IMR-90 (cell line): ENCODE results near the gene CENPP. TPM values are rescaled to one million over a fixed set of nuclear protein-coding genes. Genes with fewer than 3 reads are reported as not detected.

ENCODE experiments used
- ATAC-seq: fragments of 200-7000 bp; cut with Tn5 transposase; 2 replicates; pipeline ENCODE4 v1.9.1; 2020; ENCODE audit warnings: low read depth, mild to moderate bottlenecking, moderate library complexity
- BruUV-seq: library from RNA; stranded (reverse); fragments of 400-500 nt; replicated peaks from 2 replicates; lab custom pipeline; 2021; lab: Mats Ljungman, UMichigan
- CTCF ChIA-PET: fragments of 300-600 bp; formaldehyde crosslinking; extraction: SDS; loops from one replicate; lab custom pipeline; 2021; ENCODE audit warnings: antibody characterized with exemption; lab: Yijun Ruan, JAX
- POLR2A ChIA-PET: fragments of 300-600 bp; sonication (Branson Sonifier 250); formaldehyde crosslinking; loops from one replicate; lab custom pipeline; 2022; ENCODE audit warnings: antibody characterized with exemption; ENCODE audit not compliant: unreplicated experiment; lab: Charles Lee
- DNase-seq: peaks from one replicate; pipeline ENCODE4 v3.0.0; 2013
- H2AFZ ChIP-seq: replicated peaks from 2 replicates; pipeline ENCODE3; 2013; ENCODE audit warnings: low read length, mild to moderate bottlenecking; ENCODE audit not compliant: poor library complexity
- H2AK5ac ChIP-seq: 2 replicates; pipeline ENCODE4 v1.6.1; 2013; ENCODE audit warnings: low read depth, low read length, inconsistent platforms
- H2AK9ac ChIP-seq: replicated peaks from 2 replicates; pipeline ENCODE3; 2013; ENCODE audit warnings: mild to moderate bottlenecking, low read depth, low read length, moderate library complexity; ENCODE audit not compliant: poor library complexity
- H2BK120ac ChIP-seq: 2 replicates; pipeline ENCODE4 v1.6.1; 2013; ENCODE audit warnings: low read depth, low read length, inconsistent platforms
- H2BK15ac ChIP-seq: 3 replicates; pipeline ENCODE4 v1.6.1; 2013; ENCODE audit warnings: low read depth, low read length, inconsistent platforms
- H2BK20ac ChIP-seq: 2 replicates; pipeline ENCODE4 v1.6.1; 2013; ENCODE audit warnings: low read depth, mild to moderate bottlenecking, inconsistent platforms, low read length, moderate library complexity
- H2BK5ac ChIP-seq: 2 replicates; pipeline ENCODE4 v1.6.1; 2013; ENCODE audit warnings: mild to moderate bottlenecking, low read depth, low read length, inconsistent platforms; ENCODE audit not compliant: poor library complexity, severe bottlenecking
- H3K14ac ChIP-seq: replicated peaks from 2 replicates; pipeline ENCODE4 v1.6.1; 2013; ENCODE audit warnings: low read depth, low read length, inconsistent platforms
- H3K18ac ChIP-seq: 2 replicates; pipeline ENCODE4 v1.6.1; 2013; ENCODE audit warnings: low read depth, low read length, control low read depth
- H3K23ac ChIP-seq: 2 replicates; pipeline ENCODE4 v1.6.1; 2013; ENCODE audit warnings: low read depth, low read length, inconsistent platforms
- H3K27ac ChIP-seq: 2 replicates; pipeline ENCODE4 v1.5.1; 2013; ENCODE audit warnings: mild to moderate bottlenecking, control low read depth, low read length; ENCODE audit not compliant: insufficient read depth
- H3K27me3 ChIP-seq: 2 replicates; pipeline ENCODE4 v1.6.1; 2013; ENCODE audit warnings: low read length; ENCODE audit not compliant: control insufficient read depth, insufficient read depth
- H3K36me3 ChIP-seq: 2 replicates; pipeline ENCODE4 v1.6.1; 2013; ENCODE audit warnings: low read length, mixed read lengths; ENCODE audit not compliant: control insufficient read depth, insufficient read depth
- H3K4ac ChIP-seq: 2 replicates; pipeline ENCODE4 v1.6.1; 2013; ENCODE audit warnings: low read depth, low read length, inconsistent platforms
- H3K4me1 ChIP-seq: 2 replicates; pipeline ENCODE4 v1.6.1; 2013; ENCODE audit warnings: low read length, mixed read lengths; ENCODE audit not compliant: control insufficient read depth, insufficient read depth
- H3K4me2 ChIP-seq: 2 replicates; pipeline ENCODE4 v1.6.1; 2013; ENCODE audit warnings: low read depth, mild to moderate bottlenecking, control low read depth, low read length, moderate library complexity
- H3K4me3 ChIP-seq: 2 replicates; pipeline ENCODE4 v1.5.1; 2013; ENCODE audit warnings: low read depth, mild to moderate bottlenecking, control low read depth, low read length, moderate library complexity; ENCODE audit not compliant: insufficient read depth
- H3K56ac ChIP-seq: 2 replicates; pipeline ENCODE4 v1.6.1; 2013; ENCODE audit warnings: low read length, inconsistent platforms; ENCODE audit not compliant: insufficient read depth; ENCODE audit errors: extremely low read depth
- H3K79me1 ChIP-seq, 2 experiments: 2 replicates each; pipeline ENCODE4 v1.6.1; 2013; ENCODE audit warnings: low read length in 2 of 2, inconsistent platforms in 1 of 2, low read depth in 1 of 2
- H3K9ac ChIP-seq: 2 replicates; pipeline ENCODE4 v1.6.1; 2013; ENCODE audit warnings: low read depth, low read length, control low read depth
- H3K9me1 ChIP-seq: 2 replicates; pipeline ENCODE4 v1.6.1; 2013; ENCODE audit warnings: low read length, inconsistent platforms; ENCODE audit not compliant: insufficient read depth
- H3K9me3 ChIP-seq: 2 replicates; pipeline ENCODE4 v1.6.1; 2013; ENCODE audit warnings: low read length; ENCODE audit not compliant: control insufficient read depth, insufficient read depth
- H4K20me1 ChIP-seq: 2 replicates; pipeline ENCODE4 v1.6.1; 2013; ENCODE audit warnings: low read length, inconsistent platforms; ENCODE audit not compliant: insufficient read depth
- H4K5ac ChIP-seq: 2 replicates; pipeline ENCODE4 v1.6.1; 2013; ENCODE audit warnings: mild to moderate bottlenecking, low read depth, low read length, control low read depth
- H4K8ac ChIP-seq, 2 experiments: 2 replicates each; pipeline ENCODE4 v1.6.1; 2013; ENCODE audit warnings: low read depth in 2 of 2, low read length in 2 of 2, control low read depth in 1 of 2, inconsistent platforms in 1 of 2
- H4K91ac ChIP-seq: 2 replicates; pipeline ENCODE4 v1.6.1; 2013; ENCODE audit warnings: low read depth, low read length, inconsistent platforms; ENCODE audit not compliant: insufficient read depth
- CEBPB ChIP-seq: IDR thresholded peaks from 2 replicates; pipeline ENCODE4 v1.6.1; 2012; ENCODE audit warnings: low read depth, low read length, improper control_type of control experiment
- CTCF ChIP-seq: conservative IDR thresholded peaks from 2 replicates; pipeline ENCODE4 v1.5.1; 2012; ENCODE audit warnings: mild to moderate bottlenecking, low read depth, low read length, improper control_type of control experiment
- ELK1 ChIP-seq: fragments of 150-350 bp; IDR thresholded peaks from 2 replicates; pipeline ENCODE4 v1.6.1; 2016; ENCODE audit warnings: low read depth, mild to moderate bottlenecking, low read length, moderate library complexity, borderline replicate concordance
- FOS ChIP-seq: fragments of 150-350 bp; IDR thresholded peaks from 2 replicates; pipeline ENCODE4 v1.6.1; 2016; ENCODE audit warnings: low read depth, low read length
- RCOR1 ChIP-seq: IDR thresholded peaks from 2 replicates; pipeline ENCODE4 v1.6.1; 2012; ENCODE audit warnings: mild to moderate bottlenecking, low read length, improper control_type of control experiment; ENCODE audit not compliant: insufficient replicate concordance
- RFX5 ChIP-seq: IDR thresholded peaks from 2 replicates; pipeline ENCODE4 v1.8.0; 2012; ENCODE audit warnings: low read depth, mild to moderate bottlenecking, low read length, moderate library complexity
- WGBS, 2 experiments: methylation state at CpG; one replicate each; pipeline versions ENCODE4 v1.1.5 to v1.1.7; 2013; ENCODE audit warnings: missing lambda C conversion rate in 2 of 2; ENCODE audit not compliant: insufficient read length in 1 of 2; ENCODE audit errors: extremely low coverage in 2 of 2; 5-methylcytosine and 5-hydroxymethylcytosine counted together
- dilution Hi-C: fragments of 300-500 bp; cut with HindIII; formaldehyde crosslinking; loops from one replicate; pipeline ENCODE4 v1.14.3; 2018; ENCODE audit warnings: low sequenced_read_pairs; ENCODE audit not compliant: unreplicated experiment
- in situ Hi-C: fragments of 300-500 bp; cut with MboI; formaldehyde crosslinking; loops from 3 replicates; pipeline ENCODE4 v1.14.3; 2019; ENCODE audit warnings: low sequenced_read_pairs, inconsistent platforms, mixed read lengths
- intact Hi-C: fragments of 100-400 bp; cut with micrococcal nuclease; formaldehyde crosslinking; loops from 2 replicates; pipeline ENCODE4 v1.10.0; 2022
- polyA plus RNA-seq, 3 experiments: library from polyadenylated mRNA; depleted of rRNA; stranded (reverse); fragments of >200 nt; gene quantifications; 2 replicates each; pipeline ENCODE4 v1.2.3, GENCODE V29; 2012; ENCODE audit warnings: low replicate concordance in 1 of 3
- total RNA-seq: library from RNA; depleted of rRNA; stranded (reverse); fragments of >200 nt; gene quantifications from 2 replicates; pipeline ENCODE4 v1.2.3, GENCODE V29; 2012

CENPP gene
- total and polyA plus RNA-seq, 2 of the 4 experiments (the other 2 are of a cell fraction): 1.4 to 2.0 TPM

- H2AFZ ChIP-seq: no peak overlapping the region
- CTCF ChIA-PET: no interaction called here
- no peaks in the 10 kb centered on the region for H4K20me1 ChIP-seq
- dilution Hi-C loops: no loop called here
- no peak overlapping the region for H2BK120ac ChIP-seq
- no peak overlapping the region for H2AK9ac ChIP-seq
- no peak overlapping the region for H3K14ac ChIP-seq
- no peak overlapping the region for H3K9ac ChIP-seq
- H3K18ac ChIP-seq: no peak overlapping the region
- H3K23ac ChIP-seq: no peak overlapping the region
- no peak overlapping the region for H2AK5ac ChIP-seq
- H3K9me3 ChIP-seq: no peaks in the 10 kb centered on the region
- peaks cover 2% of the 10 kb centered on the region; the same call in 1 of the 2 replicates for H3K4me1 ChIP-seq
- H4K8ac ChIP-seq: no peak overlapping the region
- POLR2A ChIA-PET: no interaction called here
- no peak overlapping the region for H4K91ac ChIP-seq
- no CpG with 5 or more reads among the region's 3 CpGs for WGBS, 2 experiments
- H3K4me3 ChIP-seq: no peak overlapping the region
- H3K9me1 ChIP-seq: no peaks in the 10 kb centered on the region
- ATAC-seq (no peak), DNase-seq (no peak)
- H3K36me3 ChIP-seq: no peaks in the 10 kb centered on the region
- H3K56ac ChIP-seq: no peak overlapping the region
- BruUV-seq: no TSS peak
- no peaks in the 10 kb centered on the region for H3K27me3 ChIP-seq
- no peak for TF ChIP-seq CTCF
- TF ChIP-seq RFX5: no peak
- no peak for TF ChIP-seq FOS
- no peak for TF ChIP-seq CEBPB
- TF ChIP-seq RCOR1: no peak
- no peak for TF ChIP-seq ELK1
- H3K4ac ChIP-seq: no peak overlapping the region
- no peak overlapping the region for H4K5ac ChIP-seq
- H3K27ac ChIP-seq: no peak overlapping the region
- intact Hi-C loops: no loop called here
- H3K4me2 ChIP-seq: no peak overlapping the region
- no peak overlapping the region for H2BK5ac ChIP-seq
- H3K79me1 ChIP-seq: no peaks in the 10 kb centered on the region
- H2BK15ac ChIP-seq: no peak overlapping the region
- H2BK20ac ChIP-seq: no peak overlapping the region
- in situ Hi-C loops: no loop called here
These were observed 72.1 kb downstream of the CENPP start for GRCh38 chr9:92397853-92398252.
